Endothelial cell of umbilical vein (primary cell): Measurements from ENCODE around the gene SMURF1. TPM values are rescaled to one million over a fixed set of nuclear protein-coding genes. Genes with fewer than 3 reads are reported as not detected.

Experiments
- BruUV-seq: library from RNA; stranded (reverse); fragments of 400-500 nt; replicated peaks from 2 replicates; lab custom pipeline; 2021; lab: Mats Ljungman, UMichigan
- CTCF ChIA-PET: fragments of 300-600, 350-600 bp; sonication (Branson Sonifier 250); formaldehyde crosslinking; loops from one replicate; lab custom pipeline; 2021; ENCODE audit warnings: antibody characterized with exemption, inconsistent platforms; lab: Charles Lee
- POLR2A ChIA-PET: fragments of 300-600, 350-600 bp; sonication (Branson Sonifier 250); formaldehyde crosslinking; loops from one replicate; lab custom pipeline; 2021; ENCODE audit warnings: antibody characterized with exemption, inconsistent platforms; lab: Charles Lee
- DNase-seq: peaks from one replicate; pipeline ENCODE4 v3.0.0-alpha.2; 2011; ENCODE audit warnings: low read depth, low spot score
- FAIRE-seq: peaks from 2 replicates; lab custom pipeline; 2011; peaks lifted over from hg19 to GRCh38; lab: Jason Lieb, UNC
- H2AFZ ChIP-seq: 2 replicates; pipeline ENCODE4 v1.6.0; 2012; ENCODE audit warnings: low read depth, low read length, control low read depth, inconsistent platforms
- H3K27ac ChIP-seq: 2 replicates; pipeline ENCODE4 v1.5.1; 2011; ENCODE audit warnings: low read depth, mild to moderate bottlenecking, control low read depth, low read length, moderate library complexity; ENCODE audit not compliant: insufficient read depth
- H3K27me3 ChIP-seq, 2 experiments: 2 replicates each; pipeline versions ENCODE4 v1.6.0 to v1.6.1; 2011; ENCODE audit warnings: low read length in 2 of 2, mixed read lengths in 1 of 2; ENCODE audit not compliant: control insufficient read depth in 2 of 2, insufficient read depth in 2 of 2
- H3K36me3 ChIP-seq, 2 experiments: 2 replicates in 1 of 2; 3 replicates in 1 of 2; pipeline ENCODE4 v1.5.1; 2011; ENCODE audit warnings: low read length in 2 of 2, mild to moderate bottlenecking in 1 of 2, moderate library complexity in 1 of 2; ENCODE audit not compliant: control insufficient read depth in 2 of 2, insufficient read depth in 2 of 2; ENCODE audit errors: extremely low read depth in 1 of 2
- H3K4me1 ChIP-seq: 3 replicates; pipeline ENCODE4 v1.5.1; 2011; ENCODE audit warnings: mild to moderate bottlenecking, low read length; ENCODE audit not compliant: control insufficient read depth, insufficient read depth; ENCODE audit errors: extremely low read depth
- H3K4me2 ChIP-seq: 2 replicates; pipeline ENCODE4 v1.6.1; 2011; ENCODE audit warnings: low read length, control low read depth, mixed read lengths; ENCODE audit not compliant: insufficient read depth
- H3K4me3 ChIP-seq, 3 experiments: fragments of 200-600 bp in 1 of 3; sonication (generic), shearing (Covaris generic) in 1 of 3; replicated peaks in 1 of 3; 2 replicates each; pipeline ENCODE4 v1.5.1; 2011 to 2016; ENCODE audit warnings: control low read depth in 3 of 3, low read length in 3 of 3, mild to moderate bottlenecking in 2 of 3, inconsistent platforms in 1 of 3, low read depth in 1 of 3, moderate library complexity in 1 of 3; ENCODE audit not compliant: insufficient read depth in 1 of 3
- H3K79me2 ChIP-seq: 2 replicates; pipeline ENCODE4 v1.6.0; 2012; ENCODE audit warnings: low read length, inconsistent platforms; ENCODE audit not compliant: control insufficient read depth, insufficient read depth
- H3K9ac ChIP-seq: replicated peaks from 2 replicates; pipeline ENCODE3; 2011; ENCODE audit warnings: low read length, control low read depth; ENCODE audit not compliant: insufficient read depth; ENCODE audit errors: extremely low read depth
- H3K9me1 ChIP-seq: replicated peaks from 3 replicates; pipeline ENCODE4 v1.6.0; 2011; ENCODE audit warnings: mild to moderate bottlenecking, low read length; ENCODE audit not compliant: control insufficient read depth, insufficient read depth; ENCODE audit errors: extremely low read depth
- H3K9me3 ChIP-seq: replicated peaks from 2 replicates; pipeline ENCODE4 v1.5.1; 2012; ENCODE audit warnings: low read length, inconsistent platforms; ENCODE audit not compliant: control insufficient read depth, insufficient read depth
- H4K20me1 ChIP-seq: replicated peaks from 2 replicates; pipeline ENCODE3; 2011; ENCODE audit warnings: mild to moderate bottlenecking, low read length; ENCODE audit not compliant: control insufficient read depth, insufficient read depth; ENCODE audit errors: extremely low read depth
- CTCF ChIP-seq, 2 donors: IDR thresholded peaks; 1 replicate in 1 of 2; 2 replicates in 1 of 2; pipeline ENCODE4 v1.5.1; 2011; ENCODE audit warnings: low read length in 2 of 2, mild to moderate bottlenecking in 2 of 2, moderate library complexity in 2 of 2, control low read depth in 1 of 2, inconsistent platforms in 1 of 2, low read depth in 1 of 2; ENCODE audit not compliant: insufficient read depth in 1 of 2; ENCODE audit errors: extremely low read depth in 1 of 2
- GATA2 ChIP-seq: IDR thresholded peaks from 2 replicates; pipeline ENCODE4 v1.7.0; 2011; ENCODE audit warnings: low read depth, mild to moderate bottlenecking, moderate library complexity, mixed read lengths, low read length; ENCODE audit not compliant: insufficient read length, insufficient read depth
- JUN ChIP-seq: IDR thresholded peaks from 2 replicates; pipeline ENCODE4 v1.6.1; 2011; ENCODE audit warnings: borderline replicate concordance, low read depth; ENCODE audit not compliant: insufficient read length, insufficient read depth
- MAX ChIP-seq: IDR thresholded peaks from 2 replicates; pipeline ENCODE4 v1.6.1; 2011; ENCODE audit not compliant: insufficient read depth, insufficient read length
- MYC ChIP-seq: IDR thresholded peaks from one replicate; pipeline ENCODE4 v1.6.1; 2011; ENCODE audit warnings: mild to moderate bottlenecking, low read depth, low read length
- POLR2AphosphoS5 ChIP-seq: IDR thresholded peaks from 2 replicates; pipeline ENCODE4 v1.6.1; 2012; ENCODE audit warnings: low read depth, mild to moderate bottlenecking, control low read depth, low read length, moderate library complexity; ENCODE audit not compliant: insufficient read depth
- dilution Hi-C: fragments of 300-500 bp; cut with MboI; formaldehyde crosslinking; loops from one replicate; pipeline ENCODE4 v1.15.0; 2019; ENCODE audit warnings: low sequenced_read_pairs; ENCODE audit not compliant: extremely low pct_ligation_motif_present
- intact Hi-C: fragments of 100-400 bp; cut with micrococcal nuclease; formaldehyde crosslinking; loops from one replicate; pipeline ENCODE4 v1.10.0; 2022
- polyA plus RNA-seq, 4 experiments: library from polyadenylated mRNA; depleted of rRNA in 3 of 4; stranded (reverse) in 3 of 4; unstranded in 1 of 4; fragments of >200 nt; gene quantifications; 2 replicates each; pipeline versions ENCODE4 v1.2.1 to v1.2.3, GENCODE V29; 2011 to 2012; ENCODE audit warnings: missing spikeins in 1 of 4
- total RNA-seq: library from RNA; stranded (reverse); gene quantifications from 2 replicates; pipeline ENCODE4 v1.2.3, GENCODE V29; 2021

Gene SMURF1
- total and polyA plus RNA-seq, 2 donors (not counting 3 experiments of a cell fraction or from before 2014, with no cell fraction given), result 11.5 to 22.8 TPM

DNA sequence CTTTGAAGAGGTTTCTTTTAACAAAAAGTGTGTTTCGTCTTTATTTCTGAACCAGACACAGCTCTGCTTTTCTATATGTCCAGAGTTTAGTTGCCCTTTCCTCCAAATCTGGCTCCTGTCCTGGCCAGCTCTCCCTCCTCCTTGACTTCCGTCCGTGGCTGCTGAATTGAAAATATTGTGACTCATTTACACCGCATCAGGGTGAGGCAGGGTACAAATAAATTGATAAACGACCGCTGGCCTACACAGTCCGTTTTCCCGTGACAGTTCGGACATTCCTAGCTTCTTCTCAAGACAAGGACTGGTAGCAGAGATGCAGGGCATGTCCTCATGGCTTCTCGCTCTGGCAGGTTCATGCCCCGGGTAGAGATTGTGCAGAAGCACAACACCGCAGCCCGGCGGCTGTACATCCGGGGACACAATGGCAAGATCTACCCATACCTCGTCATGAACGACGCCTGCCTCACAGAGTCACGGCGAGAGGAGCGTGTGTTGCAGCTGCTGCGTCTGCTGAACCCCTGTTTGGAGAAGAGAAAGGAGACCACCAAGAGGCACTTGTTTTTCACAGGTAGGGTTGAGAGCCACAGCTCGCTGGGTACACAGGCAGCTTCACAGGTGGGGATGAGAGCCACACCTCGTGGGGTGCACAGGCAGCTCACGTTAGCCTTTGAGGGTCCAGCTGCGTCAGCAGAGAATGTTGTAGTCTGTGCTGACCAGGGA is 139.0 kb downstream of the SMURF1 start:
- no TSS peak for BruUV-seq
- Histone ChIP-seq H3K79me2 (no peaks in the 10 kb centered on the region), H3K36me3 (peaks cover 22 to 63% of the 10 kb centered on the region in 2 experiments), H2AFZ (no peak overlapping the region), H3K27ac (no peak overlapping the region), H3K4me3 (no peak overlapping the region), H3K9ac (no peak overlapping the region), H3K4me1 (no peaks in the 10 kb centered on the region), H3K9me3 (no peaks in the 10 kb centered on the region), H3K9me1 (no peaks in the 10 kb centered on the region), H3K4me2 (no peak overlapping the region), H3K27me3 (no peaks in the 10 kb centered on the region), H4K20me1 (no peaks in the 10 kb centered on the region)
- dilution Hi-C loops, result no loop called here
- FAIRE-seq, result no peak
- TF ChIP-seq GATA2, result no peak
- no peak for TF ChIP-seq JUN
- no peak for TF ChIP-seq MYC
- TF ChIP-seq POLR2AphosphoS5, result no peak
- TF ChIP-seq MAX, result no peak
- no peak for TF ChIP-seq CTCF (IDR thresholded peaks at IDR 0.05; ENCODE audit: extremely low read depth in 1 of 2, insufficient read depth in 1 of 2, low read depth in 1 of 2, low read length in 2 of 2)
- ChIA-PET CTCF (interaction anchor here (0.9 kb wide), 1 partner anchor 13 kb away, joined by 3 read pairs; no protein-coding TSS in a partner anchor), POLR2A (no interaction called here)
- no peak for DNase-seq
- intact Hi-C loops, result no loop called here
